Measurements from ENCODE around the gene MIER1. TPM values are rescaled to one million over a fixed set of nuclear protein-coding genes. Genes with fewer than 3 reads are reported as not detected.
"Not testable (repeated sequence)": the region's sequence is repeated elsewhere in the genome, so short reads cannot be mapped to it uniquely, and the experiment has no call there.

Gene MIER1
- 21.9 TPM for polyA plus RNA-seq (2013, experiment 1 of 2; ENCODE audit: insufficient read length)
- 25.1 TPM for polyA plus RNA-seq (2013, experiment 2 of 2; ENCODE audit: insufficient read length)

DNA sequence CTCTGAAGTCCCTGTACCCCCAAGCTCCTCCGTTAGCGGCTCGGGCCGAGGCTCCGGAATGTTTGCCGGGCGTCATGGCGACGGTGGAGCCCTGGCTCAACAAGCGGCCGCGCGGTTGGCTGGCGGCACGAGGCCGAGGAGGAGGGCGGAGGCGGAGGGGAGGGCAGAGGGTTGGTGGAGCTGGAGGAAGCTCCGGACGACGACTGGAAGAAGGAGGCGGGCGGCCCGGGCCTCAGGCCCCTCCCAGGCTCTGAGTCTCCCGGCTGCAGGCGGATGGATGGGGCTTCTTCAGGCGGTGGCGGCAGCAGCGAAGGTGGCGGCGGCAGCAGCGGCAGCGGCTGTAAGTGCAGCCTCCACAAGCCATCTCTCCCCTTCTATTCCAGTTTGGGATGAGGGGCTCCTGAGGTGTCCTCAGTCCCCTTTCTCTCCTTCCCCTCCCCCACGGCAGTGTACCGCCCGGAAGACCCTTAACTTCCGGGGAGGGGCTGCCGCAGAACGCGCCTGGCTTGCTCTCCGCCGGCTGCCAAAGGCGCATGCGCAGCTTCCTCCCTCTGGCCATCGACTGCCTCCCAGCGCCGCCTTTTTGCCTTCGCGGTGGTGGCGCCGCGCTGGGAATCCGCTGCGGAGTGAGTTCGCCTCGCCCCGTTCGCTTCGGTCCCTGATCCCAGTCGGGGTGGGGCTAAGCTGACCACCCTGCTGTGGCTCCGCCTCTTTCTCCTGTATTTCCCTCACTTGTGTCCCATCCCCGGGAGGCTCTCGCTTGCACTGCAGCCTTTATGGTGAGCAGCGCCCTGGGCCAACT lies at the start of gene MIER1, which contains the start of gene DNAI4:
MIER1 (plus strand) TSS at position 235 of the 802 bp plus-strand sequence; CDS start at position 274, 39 bp downstream.
DNAI4 (minus strand) TSS at position 101 of the 802 bp plus-strand sequence; CDS start at position 76, 25 bp downstream.
- DNase-seq, result peak; percentile 98

DNA sequence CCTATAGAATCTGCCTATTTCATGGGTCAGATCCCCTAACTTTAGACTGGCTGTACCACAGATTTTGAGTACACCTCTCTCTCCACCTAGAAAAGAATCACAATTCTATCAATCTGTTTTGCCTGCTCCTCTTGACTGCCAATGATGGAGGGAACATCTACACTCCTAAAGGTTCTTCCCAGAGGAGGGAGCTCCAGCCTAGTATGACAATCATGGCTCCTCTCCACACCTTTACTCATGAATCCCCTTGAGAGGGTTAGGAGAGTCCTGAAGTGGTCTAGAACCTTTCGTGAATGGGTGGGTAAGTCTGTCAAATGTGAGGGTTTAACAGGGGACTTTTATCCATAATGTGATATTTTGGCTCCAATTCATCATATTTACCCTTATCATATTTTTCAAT lies 48.1 kb upstream of the MIER1 start:
- DNase-seq, result no peak

DNA sequence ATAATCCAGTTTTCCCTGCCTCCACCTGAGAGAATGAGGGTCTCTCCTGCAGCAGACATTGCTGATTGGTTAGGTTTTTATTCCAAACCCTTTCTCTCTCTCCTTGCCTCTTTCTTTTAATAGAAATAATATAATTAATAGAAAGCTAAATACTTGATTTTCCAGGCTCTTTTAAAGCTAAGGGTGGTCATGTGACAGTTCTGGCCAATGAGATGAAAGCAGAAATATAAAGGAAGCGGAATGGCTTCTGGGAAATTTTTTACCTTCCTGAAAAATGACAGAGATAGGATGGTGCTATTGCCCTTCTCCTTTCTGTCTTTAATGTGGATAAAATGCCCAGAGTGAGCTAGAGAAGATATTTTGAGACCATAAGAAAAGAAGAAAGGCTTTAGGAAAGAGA lies 35.8 kb upstream of the MIER1 start:
- no peak for DNase-seq

DNA sequence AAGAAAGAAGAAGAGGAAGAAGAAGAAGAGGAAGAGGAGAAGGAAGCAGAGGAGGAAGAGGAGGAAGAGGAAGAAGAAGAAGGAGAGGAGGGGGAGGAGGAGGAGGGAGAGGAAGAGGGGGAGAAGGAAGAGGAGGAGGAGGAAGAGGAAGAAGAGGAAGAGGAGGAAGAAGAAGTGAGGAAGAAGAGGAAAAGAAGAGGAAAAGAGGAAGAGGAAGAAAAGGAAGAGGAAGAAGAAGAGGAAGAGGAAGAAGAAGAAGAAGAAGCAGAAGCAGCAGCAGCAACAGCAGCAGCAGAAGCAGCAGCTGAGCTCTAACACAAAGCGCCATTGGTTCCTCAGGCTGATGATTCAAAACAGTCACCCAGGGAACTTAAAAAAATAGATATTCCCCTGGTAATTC lies 34.2 kb upstream of the MIER1 start:
- peak; percentile 10 for DNase-seq

DNA sequence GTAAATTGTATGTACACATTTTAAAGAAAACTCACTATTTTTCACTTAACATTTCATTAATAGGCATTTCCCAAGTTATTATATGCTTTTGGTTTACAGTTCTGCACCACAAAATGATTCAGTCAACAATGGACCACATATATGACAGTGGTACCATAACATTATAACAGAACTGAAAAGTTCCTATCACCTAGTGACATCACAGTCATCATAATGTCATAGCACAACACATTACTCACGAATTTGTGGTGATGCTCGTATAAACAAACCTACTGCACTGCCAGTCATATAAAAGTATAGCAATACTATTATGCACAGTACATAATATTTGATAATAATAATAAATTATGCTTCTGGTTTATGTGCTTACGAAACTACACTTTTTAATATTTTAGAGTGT lies 31.1 kb upstream of the MIER1 start:
- no peak for DNase-seq

DNA sequence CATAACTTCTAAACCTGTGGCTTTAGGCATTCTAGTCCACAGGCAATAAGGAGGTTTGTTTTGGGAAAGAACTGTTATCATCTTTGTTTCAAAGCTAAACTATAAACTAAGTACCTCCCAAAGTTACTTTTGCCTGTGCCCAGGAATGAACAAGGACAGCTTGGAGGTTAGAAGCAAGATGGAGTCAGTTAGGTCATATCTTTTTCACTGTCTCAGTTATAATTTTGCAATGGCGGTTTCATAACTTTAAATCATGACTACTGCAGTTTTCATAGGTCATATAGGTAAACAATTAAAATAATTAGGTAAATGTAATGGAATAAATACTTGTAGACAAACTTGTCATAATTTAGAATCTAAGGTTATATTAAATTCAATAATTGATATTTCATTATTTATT lies 9.6 kb upstream of the MIER1 start:
- not testable (repeated sequence) for DNase-seq

DNA sequence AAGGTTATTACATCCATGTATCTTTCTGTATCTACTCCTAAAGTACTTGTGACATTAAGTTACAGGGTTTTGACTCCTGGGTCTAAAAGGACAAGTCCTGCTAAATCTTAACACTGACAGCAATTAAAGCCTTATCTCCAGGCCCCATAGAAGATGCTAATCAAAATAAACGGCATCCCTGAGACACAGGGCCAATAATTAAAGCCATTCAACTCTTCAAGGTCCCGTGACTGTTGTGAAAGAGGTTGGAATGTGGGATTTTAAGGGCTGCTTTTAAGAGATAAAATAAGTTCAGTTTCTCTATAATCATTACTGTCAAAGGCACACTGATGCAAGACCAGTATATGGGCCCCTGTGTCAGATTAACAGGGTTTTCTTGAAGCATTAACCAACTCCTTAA lies 8.5 kb upstream of the MIER1 start:
- no peak for DNase-seq

DNA sequence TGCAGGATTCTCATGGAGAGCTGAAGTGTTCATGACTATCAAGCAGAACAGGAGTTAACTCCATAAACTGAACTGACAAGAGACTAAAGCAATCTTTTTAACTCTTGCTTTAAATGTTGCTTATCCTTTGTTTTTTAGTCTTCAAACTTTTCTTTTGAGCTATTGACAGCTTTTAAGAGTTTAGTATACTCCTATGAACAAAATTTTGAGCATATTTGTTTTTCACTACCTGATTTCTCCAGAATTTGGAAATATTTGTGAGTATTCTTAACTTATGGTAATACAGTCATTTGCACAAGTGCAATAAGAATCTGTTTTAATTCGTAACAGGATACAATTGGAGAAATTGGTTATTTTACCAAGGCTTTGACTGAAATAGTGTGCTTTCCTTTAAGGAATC lies 7.3 kb upstream of the MIER1 start:
- no peak for DNase-seq

DNA sequence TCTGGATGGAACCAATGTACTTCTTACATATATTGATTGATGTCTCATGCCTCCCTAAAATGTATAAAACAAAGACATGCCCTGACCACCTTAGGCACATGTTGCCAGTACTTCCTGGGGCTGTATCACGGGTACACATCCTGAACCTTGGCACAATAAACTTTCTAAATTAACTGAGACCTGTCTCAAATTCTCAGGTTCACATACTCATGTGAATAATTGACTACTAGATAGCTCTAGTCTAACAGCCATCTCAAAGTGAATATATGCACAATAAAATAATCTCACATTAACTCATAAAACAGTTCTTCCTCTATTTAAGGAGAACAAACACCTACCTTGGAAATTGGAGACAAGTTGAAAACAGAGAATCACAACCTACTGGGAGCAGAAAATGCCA lies 5.7 kb upstream of the MIER1 start:
- no peak for DNase-seq

DNA sequence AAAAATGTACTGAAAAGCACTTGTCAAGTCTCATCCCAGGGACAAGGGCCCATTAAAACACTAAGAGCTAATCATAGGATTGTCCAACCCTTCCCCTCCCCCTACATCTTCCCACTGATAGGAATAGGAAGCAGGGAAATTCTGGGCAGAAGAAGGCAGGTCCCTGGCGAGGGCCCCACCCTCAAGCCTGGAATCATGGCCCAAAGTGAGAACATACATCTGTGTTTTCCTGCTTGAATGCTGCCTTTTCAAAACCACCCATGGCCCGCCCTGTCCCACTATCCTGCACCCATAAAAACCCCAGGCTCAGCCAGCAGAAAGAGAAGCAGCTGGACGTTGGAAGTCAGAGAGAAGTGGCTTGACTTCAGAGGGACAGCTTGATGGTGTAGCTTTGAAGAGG lies 5.0 kb upstream of the MIER1 start:
- DNase-seq, result no peak

DNA sequence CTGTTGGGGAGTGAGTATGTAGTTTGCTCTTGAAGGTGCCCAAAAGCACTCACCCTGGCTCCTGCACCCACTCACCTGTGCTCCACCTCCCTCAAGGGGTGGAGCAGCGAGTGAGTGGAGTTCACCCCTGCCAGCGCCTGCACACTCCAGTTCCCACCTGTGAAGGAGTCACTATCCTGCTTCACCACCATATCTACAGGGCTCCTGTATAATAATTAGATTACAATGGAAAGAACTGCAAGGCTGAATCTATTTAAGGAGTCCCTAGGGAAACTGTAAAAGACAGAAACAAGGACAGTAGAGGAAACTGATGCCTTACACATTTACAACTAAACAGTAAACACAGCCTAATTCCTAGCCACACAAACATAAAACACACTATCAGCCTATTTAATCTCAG lies 4.2 kb upstream of the MIER1 start:
- no peak for DNase-seq

DNA sequence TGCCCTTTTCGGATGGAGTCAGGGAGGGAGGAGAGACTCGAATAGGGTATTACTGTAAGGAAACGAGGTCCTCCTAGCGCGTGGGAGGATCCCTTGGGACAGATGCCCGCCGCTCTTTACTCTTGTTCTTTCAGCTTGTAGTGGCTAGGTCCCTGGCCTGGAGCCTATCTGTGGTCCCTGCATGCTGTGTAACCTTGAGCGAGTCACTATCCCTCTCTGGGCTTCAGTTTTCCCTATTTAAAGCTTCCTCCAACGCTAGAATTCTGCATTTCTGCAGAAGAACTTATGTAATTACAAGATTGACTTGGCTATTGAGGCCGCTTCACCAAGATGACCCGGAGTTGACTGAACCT lies 744 bp downstream of the MIER1 start:
- DNase-seq, result no peak

DNA sequence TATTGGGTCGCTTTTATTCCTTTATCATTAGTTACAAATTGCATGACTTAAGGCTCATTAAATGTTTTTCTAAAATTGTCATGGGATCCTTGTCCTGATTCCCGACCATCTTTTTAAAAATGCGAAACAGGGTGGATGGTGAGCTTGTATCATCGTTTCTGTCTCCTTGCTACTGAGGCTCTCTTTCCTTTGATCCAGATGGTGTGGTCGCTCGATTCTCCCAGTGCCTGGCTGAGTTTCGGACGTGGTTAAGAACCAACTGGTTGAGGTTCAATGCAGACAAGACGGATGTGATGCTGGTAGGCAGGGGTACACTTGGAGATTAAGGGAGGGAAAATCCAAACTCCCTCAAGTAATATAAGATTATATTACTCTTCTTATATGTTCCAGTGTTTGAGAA lies 1.2 kb downstream of the MIER1 start:
- no peak for DNase-seq

DNA sequence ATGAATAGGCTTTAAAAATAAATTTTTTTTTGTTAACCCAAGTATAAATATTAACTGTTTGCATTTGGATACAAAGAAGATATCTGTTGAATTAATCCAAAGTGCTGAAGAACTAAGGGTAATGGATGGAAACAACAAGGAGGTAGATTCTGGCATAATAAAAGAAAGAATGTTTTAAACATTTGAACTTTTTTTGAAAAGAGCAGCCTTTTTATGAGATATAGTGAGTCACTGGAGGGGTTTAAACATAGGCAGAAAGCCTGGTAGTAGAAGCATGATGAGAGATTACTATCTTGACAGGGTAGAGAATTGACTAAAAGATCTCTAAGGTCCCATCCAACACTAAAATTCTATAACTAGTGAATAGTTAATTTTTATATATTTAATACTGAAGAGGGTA lies 2.7 kb downstream of the MIER1 start:
- no peak for DNase-seq

DNA sequence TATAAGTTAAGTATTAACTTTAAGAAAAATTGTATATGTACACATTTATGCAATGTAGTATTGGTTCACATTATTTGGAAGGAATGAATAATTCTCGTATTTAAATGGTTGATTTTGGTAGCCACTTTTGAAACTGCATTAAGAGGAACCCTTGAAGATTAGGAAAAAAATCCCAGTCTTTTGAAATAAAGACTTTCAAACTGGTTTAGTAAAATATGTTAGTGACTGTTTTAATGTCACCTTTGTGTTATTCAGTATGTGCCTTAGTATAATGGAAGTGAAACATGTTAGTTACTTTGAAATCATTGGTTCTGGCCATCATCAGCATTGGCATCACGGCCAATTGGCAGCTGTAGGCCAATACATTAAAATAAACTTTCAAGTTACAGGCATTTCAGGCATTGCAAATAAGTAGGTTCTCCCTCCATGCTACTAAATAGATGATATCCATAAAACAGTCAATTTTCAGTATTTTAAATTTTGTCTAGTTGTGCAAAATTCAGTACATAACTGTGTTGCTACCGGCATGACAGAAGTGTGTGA lies 4.4 kb downstream of the MIER1 start:
- no peak for DNase-seq

DNA sequence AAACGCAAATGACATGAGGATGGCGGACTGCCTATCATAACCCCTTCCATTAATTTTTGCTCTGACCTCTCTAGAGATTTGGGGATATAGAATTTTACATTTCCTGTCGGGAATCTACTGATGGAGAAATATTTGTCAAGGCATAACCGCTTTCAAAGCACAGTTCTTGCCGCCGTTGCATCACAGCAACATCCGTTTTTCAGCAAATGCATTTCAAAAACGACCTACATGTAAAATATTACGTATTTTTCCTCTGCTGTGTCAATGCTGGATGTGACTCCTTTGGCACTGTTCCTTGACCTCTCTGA lies 4.9 kb downstream of the MIER1 start:
- DNase-seq, result no peak

DNA sequence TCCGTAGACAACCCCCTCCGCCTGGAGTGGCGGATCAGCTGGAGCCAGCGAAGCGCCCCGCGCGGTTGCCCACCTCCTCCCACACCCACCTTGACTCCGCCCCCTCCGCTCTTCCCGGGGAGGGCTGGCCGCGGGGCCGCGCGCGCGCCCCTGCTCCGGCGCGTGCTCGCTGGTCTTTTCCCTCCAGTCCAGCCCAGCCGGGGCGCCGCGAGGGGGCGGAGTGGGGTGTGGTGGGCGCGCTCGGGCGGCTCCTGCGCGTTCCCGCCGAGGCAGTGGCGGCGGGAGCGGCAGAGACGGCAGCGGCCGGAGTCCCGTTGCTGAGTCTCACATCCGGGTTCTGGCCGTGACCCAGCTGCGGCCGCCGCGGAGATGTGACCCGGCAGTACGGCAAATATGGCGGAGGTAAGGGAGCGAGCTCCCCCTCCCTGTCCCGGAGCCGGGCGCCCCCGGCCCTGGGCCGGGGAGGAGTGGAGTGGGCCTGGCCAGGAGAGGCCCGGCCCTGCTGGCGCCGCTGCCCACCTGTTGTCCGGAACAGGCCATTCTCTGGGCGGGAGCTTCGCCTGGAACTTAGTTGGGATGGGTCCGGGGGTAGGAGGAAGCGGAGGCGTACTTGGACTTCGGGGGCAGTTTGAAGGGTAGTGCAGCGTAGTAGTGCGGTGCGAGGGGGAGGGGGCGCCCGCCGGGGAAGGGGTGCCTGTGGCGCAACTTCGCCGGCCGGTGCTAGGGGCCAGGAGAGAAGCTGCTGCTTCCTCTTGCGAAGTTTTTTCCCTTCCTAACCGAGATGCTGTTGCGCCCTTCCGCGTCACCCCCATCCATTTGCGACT lies 5.4 kb downstream of the MIER1 start:
- peak; percentile 94 for DNase-seq

DNA sequence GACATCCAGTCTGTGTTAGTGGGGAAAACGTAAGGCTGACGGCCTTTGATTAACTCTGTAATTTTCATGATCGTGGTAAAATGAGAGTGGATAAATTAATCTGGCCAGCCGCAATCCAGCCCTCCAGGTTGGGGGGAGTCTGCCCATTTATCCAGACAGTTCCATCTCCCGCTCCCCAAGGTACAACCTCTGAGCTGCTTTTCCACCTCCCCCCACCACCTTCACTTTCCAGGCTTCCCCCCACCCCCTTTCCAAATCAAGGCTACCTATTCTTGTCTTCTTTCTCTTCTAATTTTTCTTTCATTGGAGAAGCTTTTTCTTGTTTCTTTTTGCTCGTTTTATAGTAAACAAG lies 6.0 kb downstream of the MIER1 start:
- DNase-seq, result no peak

DNA sequence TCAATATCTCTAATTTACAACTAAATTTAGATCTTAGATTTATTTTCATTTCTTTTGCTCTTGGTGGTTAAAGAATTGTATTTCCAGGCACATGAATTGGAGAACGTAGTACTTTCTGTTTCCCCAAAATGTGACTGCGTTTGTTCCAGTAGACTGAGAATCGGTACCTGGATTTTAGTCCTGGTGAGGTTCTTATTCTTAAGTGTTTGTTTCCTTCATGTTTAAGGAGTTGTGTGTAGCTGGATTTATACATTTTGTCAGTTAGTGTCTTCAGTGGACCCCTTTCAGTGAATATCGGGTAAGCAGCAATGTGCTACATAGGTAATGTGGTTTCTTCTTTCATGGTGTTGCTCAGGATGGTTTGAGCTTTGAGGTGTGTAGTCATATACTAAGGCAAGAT lies 6.8 kb downstream of the MIER1 start:
- no peak for DNase-seq

DNA sequence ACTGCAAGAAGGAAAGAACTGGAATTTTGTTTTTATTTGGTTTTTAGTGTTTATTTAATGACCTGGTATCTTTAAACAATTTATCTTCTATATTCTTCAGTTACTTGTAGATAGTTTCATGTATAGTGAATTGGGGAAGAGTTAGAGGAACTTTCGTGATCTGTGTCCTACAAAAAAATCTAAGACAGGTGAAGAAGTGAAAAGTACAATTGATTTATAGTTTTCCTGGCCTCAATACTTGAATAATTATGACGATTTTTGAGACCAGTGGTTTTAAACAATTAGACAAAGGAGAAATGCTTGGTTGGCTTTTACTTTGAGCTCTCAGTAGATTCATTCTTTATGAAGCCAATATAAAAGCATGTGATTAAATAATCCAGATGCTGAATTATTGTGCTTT lies 7.5 kb downstream of the MIER1 start:
- no peak for DNase-seq

DNA sequence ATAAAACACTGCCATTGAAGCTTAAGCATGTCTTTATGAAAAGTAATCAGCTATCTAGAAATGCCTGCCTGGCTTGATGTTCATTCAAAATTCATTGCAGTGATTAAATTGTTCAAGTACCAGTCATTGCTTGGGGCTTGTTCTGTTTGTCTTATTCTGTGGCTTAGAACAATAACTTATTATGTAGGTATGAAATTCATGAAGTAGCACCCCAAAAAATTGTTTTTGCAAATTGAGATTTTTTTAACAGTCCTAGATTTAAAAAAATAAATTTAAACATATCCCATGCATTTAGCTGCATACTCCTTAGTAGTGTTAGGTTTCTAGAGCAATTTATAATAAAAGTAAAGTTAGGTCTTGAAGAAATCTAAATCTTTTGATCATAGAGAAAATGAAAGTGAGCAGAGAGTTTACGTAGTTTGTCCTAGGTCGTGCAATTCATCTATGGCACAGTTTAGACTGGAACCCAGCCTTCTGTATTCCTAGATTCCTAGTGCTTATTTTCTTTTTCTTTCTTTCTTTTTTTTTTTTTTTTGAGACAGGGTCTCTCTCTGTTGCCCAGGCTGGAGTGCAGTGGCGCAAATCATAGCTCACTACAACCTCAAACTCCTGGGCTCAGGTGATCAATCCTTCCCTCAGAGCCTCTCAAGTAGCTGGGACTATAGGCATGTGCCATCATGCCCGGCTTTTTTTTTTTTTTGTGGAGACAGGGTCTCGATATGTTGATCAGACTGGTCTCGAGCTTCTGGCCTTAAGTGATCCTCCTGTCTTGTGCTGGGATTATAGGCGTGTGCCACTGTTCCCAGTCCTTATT lies 9.3 kb downstream of the MIER1 start:
- no peak for DNase-seq

DNA sequence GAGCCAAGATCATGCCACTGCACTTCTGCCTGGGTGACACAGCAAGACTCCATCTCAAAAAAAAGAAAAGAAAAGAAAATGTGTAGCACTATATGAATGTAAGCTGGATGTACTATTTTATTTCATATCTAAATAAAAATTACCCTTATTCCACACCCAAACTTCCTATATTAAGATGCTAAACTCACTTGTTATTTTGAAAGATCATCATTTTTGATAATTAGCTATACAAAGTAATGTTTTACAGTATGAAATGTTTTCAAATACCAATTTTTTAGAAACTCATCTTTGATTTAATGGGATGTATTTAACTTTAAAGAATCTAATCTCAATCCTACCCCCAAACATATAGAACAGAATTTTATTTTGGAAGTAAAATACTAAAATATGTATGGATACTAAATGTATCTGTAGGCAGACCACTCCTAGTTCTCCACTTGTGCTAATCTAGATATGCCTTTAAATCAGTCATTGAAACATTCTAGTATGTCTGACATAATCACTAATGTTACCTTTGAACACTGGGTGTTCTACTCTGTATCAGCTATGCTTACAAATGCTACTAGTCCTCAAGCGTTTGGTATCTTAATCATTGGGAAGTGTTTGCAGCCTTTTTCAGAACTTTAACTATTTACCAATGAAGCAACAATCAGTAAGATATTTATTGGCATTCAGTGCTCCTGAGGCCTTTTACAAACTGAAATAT lies 12.9 kb downstream of the MIER1 start:
- DNase-seq, result no peak

All from fibroblast of skin of back (primary cell).